PFSK-1 (cell line): ENCODE results near the gene NT5M.

ENCODE experiments used
- FOXP2 ChIP-seq: optimal IDR thresholded peaks from 2 replicates; pipeline ENCODE3; 2011; ENCODE audit warnings: borderline replicate concordance, control low read depth, inconsistent platforms; ENCODE audit not compliant: insufficient read depth; ENCODE audit errors: extremely low read length, extremely low read depth
- POLR2AphosphoS5 ChIP-seq: IDR thresholded peaks from 2 replicates; pipeline ENCODE4 v1.6.1; 2012; ENCODE audit warnings: low read depth, mild to moderate bottlenecking, control low read depth, low read length, moderate library complexity
- SIN3A ChIP-seq: IDR thresholded peaks from 2 replicates; pipeline ENCODE4 v1.6.1; 2012; ENCODE audit warnings: mild to moderate bottlenecking, low read length, moderate library complexity, borderline replicate concordance; ENCODE audit not compliant: insufficient read depth
- TAF1 ChIP-seq: IDR thresholded peaks from 2 replicates; pipeline ENCODE4 v1.6.1; 2012; ENCODE audit warnings: low read length, control low read depth, borderline replicate concordance; ENCODE audit not compliant: insufficient read depth
- TF ChIP-seq, protein P1 (sequence below), 2 experiments: IDR thresholded peaks; 2 replicates each; pipeline versions ENCODE4 v1.6.1 to v1.8.0; 2011 to 2012; ENCODE audit warnings: low read depth in 2 of 2, low read length in 2 of 2, control low read depth in 1 of 2, inconsistent platforms in 1 of 2, mild to moderate bottlenecking in 1 of 2, moderate library complexity in 1 of 2; ENCODE audit not compliant: insufficient read depth in 1 of 2

NT5M gene

DNA sequence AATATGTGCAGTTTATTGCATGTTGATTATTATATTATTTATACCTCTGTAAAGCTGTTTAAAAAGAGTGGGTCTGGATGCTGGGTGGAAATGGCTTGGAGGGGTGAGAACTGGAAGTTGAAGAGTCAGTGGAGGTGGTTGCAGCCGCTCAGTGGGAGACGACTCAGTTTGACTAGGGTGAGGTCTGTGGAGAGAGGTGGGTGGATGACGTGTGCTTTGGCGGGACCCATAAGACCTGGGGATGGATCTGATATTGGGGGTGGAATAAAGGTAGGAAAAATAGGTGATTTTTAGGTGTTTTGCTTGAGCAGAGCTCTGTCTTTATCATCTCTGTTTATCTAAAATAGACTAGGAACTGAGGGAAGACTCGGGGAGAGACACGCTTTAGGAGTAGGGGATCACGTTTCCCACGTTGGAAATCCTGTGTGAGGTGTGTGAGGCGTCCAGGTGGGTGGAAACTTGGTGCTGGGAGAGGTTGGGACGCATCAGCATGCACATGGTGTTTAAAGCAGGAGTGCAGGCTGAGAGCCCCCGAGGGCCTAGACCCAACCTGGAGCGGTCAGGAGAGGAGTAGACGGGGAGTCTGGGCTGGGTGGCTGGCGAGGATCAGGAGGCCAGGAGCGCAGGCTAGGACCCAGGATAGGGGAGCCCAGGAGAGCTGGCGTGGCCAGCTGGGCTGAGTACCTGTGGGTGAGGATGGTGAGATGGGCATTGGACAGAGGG lies 17.2 kb downstream of the NT5M start:
- TF ChIP-seq POLR2AphosphoS5 (no peak), SIN3A (no peak), FOXP2 (no peak), TAF1 (no peak)
- TF ChIP-seq, protein P1, sequence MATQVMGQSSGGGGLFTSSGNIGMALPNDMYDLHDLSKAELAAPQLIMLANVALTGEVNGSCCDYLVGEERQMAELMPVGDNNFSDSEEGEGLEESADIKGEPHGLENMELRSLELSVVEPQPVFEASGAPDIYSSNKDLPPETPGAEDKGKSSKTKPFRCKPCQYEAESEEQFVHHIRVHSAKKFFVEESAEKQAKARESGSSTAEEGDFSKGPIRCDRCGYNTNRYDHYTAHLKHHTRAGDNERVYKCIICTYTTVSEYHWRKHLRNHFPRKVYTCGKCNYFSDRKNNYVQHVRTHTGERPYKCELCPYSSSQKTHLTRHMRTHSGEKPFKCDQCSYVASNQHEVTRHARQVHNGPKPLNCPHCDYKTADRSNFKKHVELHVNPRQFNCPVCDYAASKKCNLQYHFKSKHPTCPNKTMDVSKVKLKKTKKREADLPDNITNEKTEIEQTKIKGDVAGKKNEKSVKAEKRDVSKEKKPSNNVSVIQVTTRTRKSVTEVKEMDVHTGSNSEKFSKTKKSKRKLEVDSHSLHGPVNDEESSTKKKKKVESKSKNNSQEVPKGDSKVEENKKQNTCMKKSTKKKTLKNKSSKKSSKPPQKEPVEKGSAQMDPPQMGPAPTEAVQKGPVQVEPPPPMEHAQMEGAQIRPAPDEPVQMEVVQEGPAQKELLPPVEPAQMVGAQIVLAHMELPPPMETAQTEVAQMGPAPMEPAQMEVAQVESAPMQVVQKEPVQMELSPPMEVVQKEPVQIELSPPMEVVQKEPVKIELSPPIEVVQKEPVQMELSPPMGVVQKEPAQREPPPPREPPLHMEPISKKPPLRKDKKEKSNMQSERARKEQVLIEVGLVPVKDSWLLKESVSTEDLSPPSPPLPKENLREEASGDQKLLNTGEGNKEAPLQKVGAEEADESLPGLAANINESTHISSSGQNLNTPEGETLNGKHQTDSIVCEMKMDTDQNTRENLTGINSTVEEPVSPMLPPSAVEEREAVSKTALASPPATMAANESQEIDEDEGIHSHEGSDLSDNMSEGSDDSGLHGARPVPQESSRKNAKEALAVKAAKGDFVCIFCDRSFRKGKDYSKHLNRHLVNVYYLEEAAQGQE (IDR thresholded peaks at IDR 0.05; ENCODE audit: insufficient read depth in 1 of 2, low read depth in 2 of 2, low read length in 2 of 2) = no peak

GRCh38 chr17:17320911-17321220 lies 17.7 kb downstream of the NT5M start:
- TF ChIP-seq POLR2AphosphoS5 = no peak
- no peak for TF ChIP-seq SIN3A
- TF ChIP-seq, protein P1 (IDR thresholded peaks at IDR 0.05; ENCODE audit: insufficient read depth in 1 of 2, low read depth in 2 of 2, low read length in 2 of 2) = no peak
- TF ChIP-seq TAF1 = no peak
- no peak for TF ChIP-seq FOXP2

DNA sequence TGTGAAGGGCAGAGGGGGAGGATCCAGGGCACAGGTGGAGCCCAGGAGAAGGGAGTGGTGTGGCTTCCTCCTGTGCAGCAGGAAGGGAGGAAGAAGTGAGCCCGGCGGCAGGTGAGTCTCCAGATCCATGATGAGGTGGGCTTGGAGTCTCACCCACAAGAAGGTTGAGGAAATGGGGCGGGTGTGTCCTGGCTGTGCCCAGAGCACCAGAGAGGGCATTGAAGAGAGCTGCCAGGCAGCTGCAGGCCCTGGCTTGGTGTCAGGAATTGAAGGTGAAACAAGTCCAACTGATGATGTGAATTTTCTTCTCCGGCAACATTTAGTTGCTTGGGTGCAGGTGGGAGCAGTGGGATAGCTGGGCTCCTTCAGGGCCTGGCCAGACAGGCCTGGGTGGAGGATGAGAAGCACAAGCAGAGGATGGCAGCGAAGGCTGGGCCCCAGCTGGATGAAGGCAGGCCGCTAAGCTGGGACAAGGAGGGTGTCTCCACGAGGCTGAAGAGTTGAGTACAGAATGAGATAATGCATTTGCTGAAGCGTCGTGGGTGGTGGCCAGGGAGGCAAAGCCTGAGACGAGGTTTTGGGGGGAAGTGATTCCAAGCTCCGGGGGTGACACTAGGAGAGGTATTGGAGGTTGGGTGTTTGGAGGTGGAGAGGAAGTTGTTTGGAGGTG lies 18.3 kb downstream of the NT5M start:
- TF ChIP-seq SIN3A (no peak), TAF1 (no peak), POLR2AphosphoS5 (no peak), FOXP2 (no peak)
- TF ChIP-seq, protein P1 (IDR thresholded peaks at IDR 0.05; ENCODE audit: insufficient read depth in 1 of 2, low read depth in 2 of 2, low read length in 2 of 2) = no peak

DNA sequence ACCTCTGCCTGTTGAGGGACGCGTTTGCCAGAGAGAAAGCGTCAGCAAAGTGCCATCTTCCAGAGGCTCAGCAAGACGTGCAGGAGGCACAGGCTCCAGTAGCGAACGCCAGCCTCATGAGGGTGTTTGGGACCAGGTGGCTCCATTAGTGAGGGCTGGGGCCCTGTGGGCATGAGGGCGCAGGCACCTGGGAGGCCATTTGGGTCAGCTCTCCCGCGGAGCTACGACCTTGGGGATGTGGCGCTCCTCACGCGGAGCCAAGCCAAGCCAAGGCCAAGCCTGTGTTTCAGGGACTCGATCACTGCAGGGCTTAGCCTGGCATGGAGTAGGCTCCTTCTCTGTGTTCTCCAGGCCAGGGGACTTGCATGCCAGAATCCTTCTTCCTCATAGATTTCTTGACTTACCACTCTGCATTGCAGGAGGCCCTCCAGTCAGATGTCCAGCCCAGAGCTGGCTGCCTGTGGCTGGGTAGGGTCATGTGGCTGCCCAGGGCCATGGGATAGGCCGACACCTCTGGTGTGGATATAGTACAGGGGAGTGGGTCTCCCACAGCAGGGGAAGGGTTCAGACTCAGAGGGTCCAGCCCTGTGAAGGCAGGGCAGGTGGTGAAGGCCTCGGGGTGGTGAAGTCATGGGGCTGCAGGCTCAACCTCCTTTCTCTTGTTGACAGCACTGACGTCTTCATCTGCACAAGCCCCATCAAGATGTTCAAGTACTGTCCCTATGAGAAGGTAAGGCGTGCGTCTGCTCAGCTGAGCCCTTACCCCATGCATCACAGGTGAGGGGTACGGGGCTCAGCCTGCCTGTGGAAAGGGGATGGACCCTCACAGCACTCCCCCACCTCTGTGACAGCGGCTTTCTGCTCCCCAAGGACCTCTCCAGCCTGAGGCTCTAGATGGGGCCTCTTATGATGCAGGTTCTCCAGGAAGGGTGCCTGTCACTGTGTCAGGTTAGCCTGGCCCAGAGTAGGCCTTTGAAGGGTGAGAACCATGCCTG lies 19.6 kb downstream of the NT5M start:
- no peak for TF ChIP-seq FOXP2
- TF ChIP-seq SIN3A = no peak
- no peak for TF ChIP-seq POLR2AphosphoS5
- TF ChIP-seq, protein P1 (IDR thresholded peaks at IDR 0.05; ENCODE audit: insufficient read depth in 1 of 2, low read depth in 2 of 2, low read length in 2 of 2) = no peak
- TF ChIP-seq TAF1 = no peak
